Measurements from ENCODE around the gene SSNA1. TPM values are rescaled to one million over a fixed set of nuclear protein-coding genes. Genes with fewer than 3 reads are reported as not detected.

SSNA1 gene
- total RNA-seq, 1 donor from 2014 or later, result 45.5 TPM

GRCh38 chr9:137167747-137168572, 20.5 kb upstream of the SSNA1 start:
- no peak for DNase-seq (ENCODE audit: low read depth)

GRCh38 chr9:137168573-137168903, 19.9 kb upstream of the SSNA1 start:
- no peak for DNase-seq (ENCODE audit: low read depth)

GRCh38 chr9:137168904-137169856, 19.3 kb upstream of the SSNA1 start:
- no peak for DNase-seq (ENCODE audit: low read depth)

- DNase-seq (ENCODE audit: low read depth), result no peak
Observed at GRCh38 chr9:137169896-137170358, 18.5 kb upstream of the SSNA1 start, which contains the start of gene LRRC26. TSS of gene LRRC26 (minus strand) at chr9:137170051. CDS start at chr9:137169943, 108 bp downstream.

GRCh38 chr9:137170486-137171148, 17.9 kb upstream of the SSNA1 start:
- DNase-seq (ENCODE audit: low read depth), result no peak

- no peak for DNase-seq (ENCODE audit: low read depth)
Observed at GRCh38 chr9:137171149-137171900, 17.2 kb upstream of the SSNA1 start.

- DNase-seq (ENCODE audit: low read depth), result no peak
Observed at GRCh38 chr9:137172901-137173795, 15.3 kb upstream of the SSNA1 start.

- no peak for DNase-seq (ENCODE audit: low read depth)
Observed at GRCh38 chr9:137173796-137174664, 14.4 kb upstream of the SSNA1 start.

- no peak for DNase-seq (ENCODE audit: low read depth)
Observed at GRCh38 chr9:137174722-137175293, 13.7 kb upstream of the SSNA1 start.

- no peak for DNase-seq (ENCODE audit: low read depth)
Observed at GRCh38 chr9:137175345-137175961, 13.0 kb upstream of the SSNA1 start.

- DNase-seq (ENCODE audit: low read depth), result peak; percentile 34
Observed at GRCh38 chr9:137176302-137177182, 11.9 kb upstream of the SSNA1 start.

- DNase-seq (ENCODE audit: low read depth), result no peak
Observed at GRCh38 chr9:137178201-137178938, 10.1 kb upstream of the SSNA1 start.

- DNase-seq (ENCODE audit: low read depth), result no peak
Observed at GRCh38 chr9:137178939-137179630, 9.4 kb upstream of the SSNA1 start.

- DNase-seq (ENCODE audit: low read depth), result no peak
Observed at GRCh38 chr9:137179761-137180160, 8.7 kb upstream of the SSNA1 start.

- no peak for DNase-seq (ENCODE audit: low read depth)
Observed at GRCh38 chr9:137180491-137180890, 8.0 kb upstream of the SSNA1 start.

- no peak for DNase-seq (ENCODE audit: low read depth)
Observed at GRCh38 chr9:137181680-137182079, 6.8 kb upstream of the SSNA1 start.
